Measurements from ENCODE around the gene MRFAP1.

DNA sequence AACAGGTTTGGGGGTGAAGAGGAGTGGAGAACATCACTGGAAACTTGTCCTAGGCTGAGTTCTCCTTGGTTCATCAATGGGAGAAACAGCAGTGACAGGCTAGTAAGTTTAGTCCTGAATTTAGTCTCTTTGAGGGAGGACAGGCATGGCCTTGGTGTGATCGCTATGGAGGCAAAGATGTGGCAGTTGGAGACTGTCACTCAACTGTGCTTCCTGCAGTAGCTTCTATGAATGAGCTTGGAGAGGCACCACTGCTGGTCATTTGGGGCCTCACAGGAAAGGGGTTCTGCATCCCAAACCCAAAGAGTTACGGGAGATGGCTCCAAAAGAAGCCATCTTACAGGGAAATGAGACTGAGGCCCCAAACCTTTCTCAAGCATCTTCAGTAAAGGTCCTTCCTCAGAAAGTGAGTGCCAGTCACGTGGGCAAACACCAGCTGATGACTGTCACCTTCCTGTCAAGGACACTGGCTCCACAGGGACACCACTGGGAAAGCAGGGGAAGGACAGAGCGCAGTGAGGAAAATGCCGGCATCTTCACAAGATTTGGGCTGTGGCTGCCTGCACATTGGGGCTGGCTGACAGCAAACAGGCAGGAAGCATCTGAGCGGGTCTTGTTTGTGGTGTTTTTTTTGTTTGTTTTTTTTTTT is 7.2 kb downstream of the MRFAP1 start:
- TF ChIP-seq POLR2AphosphoS5 (IDR thresholded peaks at IDR 0.05; ENCODE audit: insufficient read depth in 1 of 2, low read depth in 1 of 2) (no peak), POLR2A (IDR thresholded peaks at IDR 0.05) (no peak)
- TF ChIP-seq, protein P1, sequence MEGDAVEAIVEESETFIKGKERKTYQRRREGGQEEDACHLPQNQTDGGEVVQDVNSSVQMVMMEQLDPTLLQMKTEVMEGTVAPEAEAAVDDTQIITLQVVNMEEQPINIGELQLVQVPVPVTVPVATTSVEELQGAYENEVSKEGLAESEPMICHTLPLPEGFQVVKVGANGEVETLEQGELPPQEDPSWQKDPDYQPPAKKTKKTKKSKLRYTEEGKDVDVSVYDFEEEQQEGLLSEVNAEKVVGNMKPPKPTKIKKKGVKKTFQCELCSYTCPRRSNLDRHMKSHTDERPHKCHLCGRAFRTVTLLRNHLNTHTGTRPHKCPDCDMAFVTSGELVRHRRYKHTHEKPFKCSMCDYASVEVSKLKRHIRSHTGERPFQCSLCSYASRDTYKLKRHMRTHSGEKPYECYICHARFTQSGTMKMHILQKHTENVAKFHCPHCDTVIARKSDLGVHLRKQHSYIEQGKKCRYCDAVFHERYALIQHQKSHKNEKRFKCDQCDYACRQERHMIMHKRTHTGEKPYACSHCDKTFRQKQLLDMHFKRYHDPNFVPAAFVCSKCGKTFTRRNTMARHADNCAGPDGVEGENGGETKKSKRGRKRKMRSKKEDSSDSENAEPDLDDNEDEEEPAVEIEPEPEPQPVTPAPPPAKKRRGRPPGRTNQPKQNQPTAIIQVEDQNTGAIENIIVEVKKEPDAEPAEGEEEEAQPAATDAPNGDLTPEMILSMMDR (IDR thresholded peaks at IDR 0.05), result no peak
